Fibroblast of lung (primary cell): ENCODE results near the gene NKD1. TPM values are rescaled to one million over a fixed set of nuclear protein-coding genes. Genes with fewer than 3 reads are reported as not detected.

Experiments
- DNase-seq, 2 donors: peaks; one replicate each; pipeline versions ENCODE4 v3.0.0 to v3.0.0-alpha.2; 2010; ENCODE audit warnings: low read depth in 2 of 2
- H2AFZ ChIP-seq: 2 replicates; pipeline ENCODE4 v1.5.1; 2012; ENCODE audit warnings: low read length, control low read depth, inconsistent platforms
- H3K27ac ChIP-seq: 2 replicates; pipeline ENCODE4 v1.5.1; 2011; ENCODE audit warnings: low read length, control low read depth; ENCODE audit not compliant: insufficient read depth
- H3K27me3 ChIP-seq: 2 replicates; pipeline ENCODE4 v1.5.1; 2011; ENCODE audit warnings: mild to moderate bottlenecking, low read length; ENCODE audit not compliant: control insufficient read depth, insufficient read depth
- H3K36me3 ChIP-seq: 2 replicates; pipeline ENCODE4 v1.5.1; 2011; ENCODE audit warnings: low read length; ENCODE audit not compliant: control insufficient read depth, insufficient read depth
- H3K4me1 ChIP-seq: 2 replicates; pipeline ENCODE4 v1.5.1; 2011; ENCODE audit warnings: low read length; ENCODE audit not compliant: control insufficient read depth, insufficient read depth; ENCODE audit errors: extremely low read depth
- H3K4me2 ChIP-seq: 2 replicates; pipeline ENCODE4 v1.5.1; 2011; ENCODE audit warnings: low read length, control low read depth; ENCODE audit not compliant: insufficient read depth; ENCODE audit errors: extremely low read depth
- H3K4me3 ChIP-seq, 4 experiments: fragments of 200-600 bp in 1 of 4; sonication (generic) in 1 of 4; replicated peaks in 1 of 4; 2 replicates each; pipeline ENCODE4 v1.5.1; 2011 to 2016; ENCODE audit warnings: low read length in 4 of 4, low read depth in 3 of 4, mild to moderate bottlenecking in 3 of 4, control low read depth in 2 of 4, inconsistent platforms in 1 of 4, mixed read lengths in 1 of 4; ENCODE audit not compliant: insufficient read depth in 1 of 4; ENCODE audit errors: control extremely low read depth in 1 of 4
- H3K79me2 ChIP-seq: 2 replicates; pipeline ENCODE4 v1.5.1; 2012; ENCODE audit warnings: mild to moderate bottlenecking, low read length, inconsistent platforms; ENCODE audit not compliant: control insufficient read depth, insufficient read depth
- H3K9ac ChIP-seq: 2 replicates; pipeline ENCODE4 v1.5.1; 2011; ENCODE audit warnings: mild to moderate bottlenecking, low read length, control low read depth; ENCODE audit not compliant: insufficient read depth
- H3K9me3 ChIP-seq: 2 replicates; pipeline ENCODE4 v1.5.1; 2012; ENCODE audit warnings: low read depth, low read length; ENCODE audit not compliant: control insufficient read depth, insufficient read depth
- H4K20me1 ChIP-seq: 2 replicates; pipeline ENCODE4 v1.5.1; 2011; ENCODE audit warnings: low read length; ENCODE audit not compliant: control insufficient read depth, insufficient read depth; ENCODE audit errors: extremely low read depth
- CTCF ChIP-seq, 2 donors: IDR thresholded peaks in 1 of 2; conservative IDR thresholded peaks in 1 of 2; 1 replicate in 1 of 2; 2 replicates in 1 of 2; pipeline ENCODE4 v1.5.1; 2011 to 2012; ENCODE audit warnings: low read length in 2 of 2, control low read depth in 1 of 2, inconsistent platforms in 1 of 2, low read depth in 1 of 2, mild to moderate bottlenecking in 1 of 2
- EZH2 ChIP-seq: IDR thresholded peaks from 2 replicates; pipeline ENCODE4 v1.5.1; 2012; ENCODE audit warnings: low read length, control low read depth, mild to moderate bottlenecking; ENCODE audit errors: missing control alignments
- polyA plus RNA-seq, 2 donors: library from polyadenylated mRNA; depleted of rRNA in 1 of 2; stranded (reverse) in 1 of 2; unstranded in 1 of 2; fragments of >200 nt; gene quantifications; 2 replicates each; pipeline ENCODE4 v1.2.1, GENCODE V29; 2011 to 2012; ENCODE audit warnings: missing spikeins in 1 of 2
- total RNA-seq: library from RNA; depleted of rRNA; stranded (reverse); fragments of >200 nt; gene quantifications from 2 replicates; pipeline ENCODE4 v1.2.1, GENCODE V29; 2014

NKD1 gene
- total and polyA plus RNA-seq, 2 donors (not counting 1 experiment from before 2014, with no cell fraction given) = under 0.01 to 0.12 TPM

- TF ChIP-seq CTCF (conservative IDR thresholded peaks at IDR 0.05 in 1 of 2, IDR thresholded peaks at IDR 0.05 in 1 of 2; ENCODE audit: low read depth in 1 of 2, low read length in 2 of 2) = no peak
- no peak for TF ChIP-seq EZH2
- Histone ChIP-seq H4K20me1 (no peaks in the 10 kb centered on the region), H3K4me3 (no peak overlapping the region), H3K79me2 (no peaks in the 10 kb centered on the region), H3K9ac (no peak overlapping the region), H3K27me3 (no peaks in the 10 kb centered on the region), H3K27ac (no peak overlapping the region), H3K4me2 (no peak overlapping the region), H3K4me1 (no peaks in the 10 kb centered on the region), H3K36me3 (no peaks in the 10 kb centered on the region), H3K9me3 (no peaks in the 10 kb centered on the region), H2AFZ (no peak overlapping the region)
- DNase-seq = peak in 1 of 2 donors; percentile 2
Measured at GRCh38 chr16:50657241-50657640, 109.0 kb downstream of the NKD1 start.

GRCh38 chr16:50659806-50660205 lies 111.6 kb downstream of the NKD1 start:
- Histone ChIP-seq H3K27me3 (no peaks in the 10 kb centered on the region), H2AFZ (no peak overlapping the region), H3K4me1 (no peaks in the 10 kb centered on the region), H3K9ac (no peak overlapping the region), H3K36me3 (no peaks in the 10 kb centered on the region), H4K20me1 (no peaks in the 10 kb centered on the region), H3K79me2 (no peaks in the 10 kb centered on the region), H3K4me3 (no peak overlapping the region), H3K4me2 (no peak overlapping the region), H3K27ac (no peak overlapping the region), H3K9me3 (no peaks in the 10 kb centered on the region)
- no peak for TF ChIP-seq EZH2
- TF ChIP-seq CTCF (conservative IDR thresholded peaks at IDR 0.05 in 1 of 2, IDR thresholded peaks at IDR 0.05 in 1 of 2; ENCODE audit: low read depth in 1 of 2, low read length in 2 of 2) = no peak
- no peak for DNase-seq

GRCh38 chr16:50662306-50662940 lies 114.2 kb downstream of the NKD1 start:
- H3K27me3 ChIP-seq = no peaks in the 10 kb centered on the region
- H3K79me2 ChIP-seq = no peaks in the 10 kb centered on the region
- H2AFZ ChIP-seq = no peak overlapping the region
- TF ChIP-seq CTCF (conservative IDR thresholded peaks at IDR 0.05 in 1 of 2, IDR thresholded peaks at IDR 0.05 in 1 of 2; ENCODE audit: low read depth in 1 of 2, low read length in 2 of 2) = no peak
- no peak for TF ChIP-seq EZH2
- H3K36me3 ChIP-seq = no peaks in the 10 kb centered on the region
- H3K27ac ChIP-seq = no peak overlapping the region
- H3K9ac ChIP-seq = no peak overlapping the region
- no peak overlapping the region for H3K4me3 ChIP-seq
- DNase-seq = no peak
- no peak overlapping the region for H3K4me2 ChIP-seq
- H4K20me1 ChIP-seq = no peaks in the 10 kb centered on the region
- no peaks in the 10 kb centered on the region for H3K4me1 ChIP-seq
- no peaks in the 10 kb centered on the region for H3K9me3 ChIP-seq
